Heart left ventricle (tissue), 16 donors: ENCODE measurements around the gene KCNG2. TPM values are rescaled to one million over a fixed set of nuclear protein-coding genes. Genes with fewer than 3 reads are reported as not detected.

Experiments used
- ATAC-seq, 4 donors: fragments of 200-7000 bp; cut with Tn5 transposase; one replicate each; pipeline ENCODE4 v1.9.1; 2020 to 2022; ENCODE audit warnings: moderate library complexity in 4 of 4, mild to moderate bottlenecking in 3 of 4, moderate number of reproducible peaks in 1 of 4
- DNase-seq, 5 donors: peaks; one replicate each; pipeline ENCODE4 v3.0.0-alpha.2; 2020
- H3K27ac ChIP-seq, 12 donors: fragments of 200-600 bp; sonication (generic) in 4 of 12; one replicate each; pipeline versions ENCODE4 v1.5.0 to v1.8.0; 2016 to 2022; ENCODE audit warnings: mild to moderate bottlenecking in 2 of 12
- H3K27me3 ChIP-seq, 9 donors: fragments of 200-600 bp; sonication (generic) in 2 of 9; one replicate each; pipeline versions ENCODE4 v1.5.1 to v1.8.0; 2016 to 2022; ENCODE audit warnings: mild to moderate bottlenecking in 3 of 9
- H3K36me3 ChIP-seq, 9 donors: fragments of 200-600 bp; sonication (generic) in 2 of 9; one replicate each; pipeline versions ENCODE4 v1.5.0 to v1.8.0; 2018 to 2022; ENCODE audit warnings: mild to moderate bottlenecking in 2 of 9
- H3K4me1 ChIP-seq, 12 donors: fragments of 200-600 bp; sonication (generic) in 4 of 12; one replicate each; pipeline versions ENCODE4 v1.5.0 to v1.8.0; 2016 to 2022; ENCODE audit warnings: mild to moderate bottlenecking in 3 of 12
- H3K4me3 ChIP-seq, 12 donors: fragments of 200-600 bp; sonication (generic) in 4 of 12; one replicate each; pipeline versions ENCODE4 v1.5.0 to v1.8.0; 2017 to 2022; ENCODE audit warnings: mild to moderate bottlenecking in 9 of 12, moderate library complexity in 4 of 12
- H3K9me3 ChIP-seq, 12 donors: fragments of 200-600 bp; sonication (generic) in 4 of 12; one replicate each; pipeline versions ENCODE4 v1.5.0 to v1.8.0; 2016 to 2022; ENCODE audit warnings: mild to moderate bottlenecking in 1 of 12
- CTCF ChIP-seq, 12 donors: fragments of 200-600 bp; sonication (generic) in 4 of 12; IDR thresholded peaks; one replicate each; pipeline versions ENCODE4 v1.5.0 to v1.8.0; 2018 to 2022; ENCODE audit warnings: antibody characterized with exemption in 12 of 12, mild to moderate bottlenecking in 5 of 12
- POLR2A ChIP-seq, 2 donors: fragments of 450-650 bp; IDR thresholded peaks; one replicate each; pipeline ENCODE4 v1.6.1; 2017; ENCODE audit warnings: antibody characterized with exemption in 2 of 2, mild to moderate bottlenecking in 2 of 2, moderate library complexity in 2 of 2
- WGBS, 4 donors: extraction: QIAGEN DNeasy Blood & Tissue Kit in 2 of 4; methylation state at CpG; one replicate each; pipeline versions ENCODE4 v1.1.5 to v1.1.7; 2013 to 2018; 5-methylcytosine and 5-hydroxymethylcytosine counted together
- intact Hi-C, 10 donors: fragments of 100-400 bp; cut with DNase I; formaldehyde crosslinking; loops; one replicate each; pipeline versions ENCODE4 v1.11.1 to v1.14.2; 2022
- polyA plus RNA-seq, 2 donors: library from polyadenylated mRNA; stranded (reverse); fragments of 200-250 nt; gene quantifications; one replicate each; pipeline ENCODE4 v1.2.3, GENCODE V29; 2013
- total RNA-seq, 9 donors: library from RNA; depleted of rRNA in 2 of 9; stranded (reverse); fragments of >200 nt in 2 of 9; fragmentation: NEBNext Ultra II Directional in 3 of 9; extraction: Animal tissue kit (Norgen Biotek cat#: 25700) in 3 of 9; gene quantifications; one replicate each; pipeline versions ENCODE4 v1.1.0 to v1.2.4, GENCODE V29; 2016 to 2023
- donor health status: ischemic (EF 13 %, LVEDD 7.1; RV severe dilation, severe dysfunction).
- donor health status: healthy with polysubstance abuse.
- donor health status: DM: no; HTN: yes; CAD: no.
- donor health status: DM: no; HTN: no; CAD: no.
- donor health status: ischemic (EF 25% LVEDD 6.9; RV normal size, moderate dysfunction).
- donor health status: ischemic (EF 25% LVEDD 5.7; RV mildly dilated, moderate dysfunction).
- donor health status: healthy.
- donor health status: DM: yes; HTN: yes; CAD: no.
- donor health status: ischemic (EF 35%, LVEDD 5.7; RV mildly dilated, moderate dysfunction).
- donor health status: nonischemic (EF 11% LVEDD 7.7; RV severe dilation, severe dysfunction).
- donor health status: DM: yes; HTN: yes; CAD: no.
- donor health status: PGD.
- donor health status: ischemic (EF 29% LVEDD 5.4; RV normal size, mild dysfunction).
- donor health status: nonischemic (EF 23%, LVEDD 6.1; RV moderate dilation, normal function).

KCNG2 gene
- total and polyA plus RNA-seq, 11 donors: 0.07 to 1.5 (median 0.18) TPM; not detected in 8

- no peak for ATAC-seq
These were observed 106.8 kb downstream of the KCNG2 start for GRCh38 chr18:79904357-79905147.

GRCh38 chr18:79905389-79905911 is 107.7 kb downstream of the KCNG2 start:
- Histone ChIP-seq H3K27me3 (no peaks in the 10 kb centered on the region), H3K27ac (no peak overlapping the region), H3K4me3 (no peak overlapping the region), H3K36me3 (peaks cover 0 to 30% (median 18%) of the 10 kb centered on the region in 9 donors), H3K4me1 (peaks cover 0 to 4% (median 0%) of the 10 kb centered on the region in 12 donors), H3K9me3 (no peaks in the 10 kb centered on the region)
- DNase-seq (peak in 3 of 5 donors; percentile 19 to 28 (median 25)), ATAC-seq (peak in 1 of 4 donors; percentile 21)
- TF ChIP-seq CTCF (IDR thresholded peaks at IDR 0.05): no peak
- no peak for TF ChIP-seq POLR2A (IDR thresholded peaks at IDR 0.05)
- 84 to 95% (median 92%) methylated on average over 12 to 21 of the region's 21 CpGs for WGBS, 4 donors
- intact Hi-C loops: loop anchor here in 1 of 10 donors (10.0 kb wide), 1 partner anchor 79 kb away; the partner anchor contains the start of gene TXNL4A

More at GRCh38 chr18:79904357-79905147, 106.8 kb downstream of the KCNG2 start:
- H3K27me3 ChIP-seq: no peaks in the 10 kb centered on the region
- no peak overlapping the region for H3K4me3 ChIP-seq
- intact Hi-C loops: loop anchor here in 1 of 10 donors (10.0 kb wide), 1 partner anchor 80 kb away; the partner anchor contains the start of gene TXNL4A
- H3K27ac ChIP-seq: no peak overlapping the region
- peak in 3 of 5 donors; percentile 16 to 47 (median 18) for DNase-seq
- TF ChIP-seq POLR2A (IDR thresholded peaks at IDR 0.05): no peak
- TF ChIP-seq CTCF (IDR thresholded peaks at IDR 0.05): no peak
- peaks cover 0 to 4% (median 0%) of the 10 kb centered on the region in 12 donors for H3K9me3 ChIP-seq
- H3K4me1 ChIP-seq: peaks cover 0 to 4% (median 0%) of the 10 kb centered on the region in 12 donors
- 96 to 99% (median 97%) methylated on average over 17 to 27 of the region's 27 CpGs for WGBS, 4 donors
- peaks cover 0 to 30% (median 18%) of the 10 kb centered on the region in 9 donors for H3K36me3 ChIP-seq

- TF ChIP-seq CTCF (IDR thresholded peaks at IDR 0.05): no peak
- TF ChIP-seq POLR2A (IDR thresholded peaks at IDR 0.05): no peak
- Histone ChIP-seq H3K4me1 (peaks cover 0 to 4% (median 0%) of the 10 kb centered on the region in 12 donors), H3K9me3 (no peaks in the 10 kb centered on the region), H3K4me3 (no peak overlapping the region), H3K27ac (no peak overlapping the region), H3K27me3 (no peaks in the 10 kb centered on the region), H3K36me3 (peaks cover 0 to 30% (median 19%) of the 10 kb centered on the region in 9 donors)
- intact Hi-C loops: loop anchor here in 1 of 10 donors (10.0 kb wide), 1 partner anchor 79 kb away; the partner anchor contains the start of gene TXNL4A
- ATAC-seq (no peak), DNase-seq (no peak)
- WGBS, 4 donors: 71 to 78% (median 72%) methylated on average over 1 of the region's 1 CpG
These were observed 108.3 kb downstream of the KCNG2 start for GRCh38 chr18:79905993-79906392.

- Histone ChIP-seq H3K9me3 (no peaks in the 10 kb centered on the region), H3K4me3 (no peak overlapping the region), H3K4me1 (peaks cover 0 to 4% (median 0%) of the 10 kb centered on the region in 12 donors), H3K27ac (no peak overlapping the region), H3K36me3 (peaks cover 0 to 30% (median 22%) of the 10 kb centered on the region in 9 donors), H3K27me3 (no peaks in the 10 kb centered on the region)
- no peak for TF ChIP-seq CTCF (IDR thresholded peaks at IDR 0.05)
- TF ChIP-seq POLR2A (IDR thresholded peaks at IDR 0.05): no peak
- WGBS, 4 donors: 97 to 100% (median 98%) methylated on average over 2 of the region's 2 CpGs
- DNase-seq (no peak), ATAC-seq (no peak)
- intact Hi-C loops: loop anchor here in 1 of 10 donors (10.0 kb wide), 1 partner anchor 78 kb away; the partner anchor contains the start of gene TXNL4A
These were observed 109.0 kb downstream of the KCNG2 start for GRCh38 chr18:79906706-79907105.
